NB4 (cell line): ENCODE results near the gene CLEC3A.

Experiments used
- MYC ChIP-seq: IDR thresholded peaks from 2 replicates; pipeline ENCODE4 v1.6.1; 2011; ENCODE audit warnings: low read depth, low read length
- POLR2A ChIP-seq: IDR thresholded peaks from 2 replicates; pipeline ENCODE4 v1.6.1; 2011; ENCODE audit warnings: mild to moderate bottlenecking; ENCODE audit not compliant: insufficient read length; ENCODE audit errors: extremely low read depth
- TF ChIP-seq, protein P1 (sequence below): IDR thresholded peaks from one replicate; pipeline ENCODE4 v1.5.1; 2012; ENCODE audit warnings: low read depth, low read length

- TF ChIP-seq, protein P1, sequence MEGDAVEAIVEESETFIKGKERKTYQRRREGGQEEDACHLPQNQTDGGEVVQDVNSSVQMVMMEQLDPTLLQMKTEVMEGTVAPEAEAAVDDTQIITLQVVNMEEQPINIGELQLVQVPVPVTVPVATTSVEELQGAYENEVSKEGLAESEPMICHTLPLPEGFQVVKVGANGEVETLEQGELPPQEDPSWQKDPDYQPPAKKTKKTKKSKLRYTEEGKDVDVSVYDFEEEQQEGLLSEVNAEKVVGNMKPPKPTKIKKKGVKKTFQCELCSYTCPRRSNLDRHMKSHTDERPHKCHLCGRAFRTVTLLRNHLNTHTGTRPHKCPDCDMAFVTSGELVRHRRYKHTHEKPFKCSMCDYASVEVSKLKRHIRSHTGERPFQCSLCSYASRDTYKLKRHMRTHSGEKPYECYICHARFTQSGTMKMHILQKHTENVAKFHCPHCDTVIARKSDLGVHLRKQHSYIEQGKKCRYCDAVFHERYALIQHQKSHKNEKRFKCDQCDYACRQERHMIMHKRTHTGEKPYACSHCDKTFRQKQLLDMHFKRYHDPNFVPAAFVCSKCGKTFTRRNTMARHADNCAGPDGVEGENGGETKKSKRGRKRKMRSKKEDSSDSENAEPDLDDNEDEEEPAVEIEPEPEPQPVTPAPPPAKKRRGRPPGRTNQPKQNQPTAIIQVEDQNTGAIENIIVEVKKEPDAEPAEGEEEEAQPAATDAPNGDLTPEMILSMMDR, result no peak
- TF ChIP-seq MYC, result no peak
- no peak for TF ChIP-seq POLR2A
Observed at GRCh38 chr16:77995843-77996455, 26.4 kb upstream of the CLEC3A start.
